CD4-positive, alpha-beta T cell treated with Interleukin-12 subunit alpha and Interleukin-12 subunit beta, for 1 hour (primary cell): ENCODE measurements around the gene PRKD3.

ENCODE experiments used
- DNase-seq: peaks from one replicate; pipeline ENCODE4 v3.0.0-alpha.2; 2020

Gene PRKD3

DNA sequence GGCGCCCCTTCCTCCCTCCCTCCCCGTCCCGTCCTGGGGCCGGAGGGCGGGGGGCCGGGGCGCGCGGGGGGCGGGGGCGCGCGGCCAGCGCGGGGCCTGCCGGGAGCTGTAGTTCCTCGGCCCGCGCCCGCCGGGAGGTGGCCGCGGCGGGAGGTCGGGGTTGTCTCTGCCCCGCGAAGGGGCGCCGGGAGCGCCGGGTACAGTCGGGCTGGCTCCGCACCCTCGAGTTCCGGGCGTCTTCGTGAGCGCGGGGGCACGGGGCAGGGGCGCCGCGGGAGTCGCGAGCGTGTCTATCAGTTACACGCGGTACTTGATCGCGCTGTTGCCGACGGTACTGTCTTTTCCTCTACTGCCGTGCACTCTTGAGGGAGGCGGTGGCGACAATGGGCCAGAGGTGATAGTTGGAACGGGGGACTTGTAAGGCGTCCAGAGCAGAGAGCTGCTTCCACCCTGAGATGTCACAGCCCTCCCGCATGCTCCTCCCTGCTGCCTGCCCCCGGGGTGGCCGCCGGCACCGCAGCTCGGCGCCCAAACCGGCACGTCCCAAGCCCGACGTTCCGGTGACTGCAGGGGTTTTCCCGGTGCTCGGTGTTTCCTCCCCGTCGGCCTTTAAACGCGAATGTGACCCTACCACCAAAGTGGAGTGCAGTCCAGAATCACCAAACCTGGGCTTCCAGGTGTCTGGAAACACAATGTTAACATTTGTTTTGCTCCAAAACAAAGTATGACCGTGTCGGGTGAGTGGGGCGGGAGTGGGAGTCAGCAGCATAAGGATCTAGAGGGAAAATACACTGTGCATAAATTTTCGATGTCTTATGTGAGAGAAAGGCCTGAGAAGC, at the start of gene PRKD3:
Gene PRKD3, minus strand, starts transcription at position 48 of the 839 bp plus-strand sequence. CDS start 8,309 bp downstream, outside the sequence.
- DNase-seq, result peak; percentile 67

DNA sequence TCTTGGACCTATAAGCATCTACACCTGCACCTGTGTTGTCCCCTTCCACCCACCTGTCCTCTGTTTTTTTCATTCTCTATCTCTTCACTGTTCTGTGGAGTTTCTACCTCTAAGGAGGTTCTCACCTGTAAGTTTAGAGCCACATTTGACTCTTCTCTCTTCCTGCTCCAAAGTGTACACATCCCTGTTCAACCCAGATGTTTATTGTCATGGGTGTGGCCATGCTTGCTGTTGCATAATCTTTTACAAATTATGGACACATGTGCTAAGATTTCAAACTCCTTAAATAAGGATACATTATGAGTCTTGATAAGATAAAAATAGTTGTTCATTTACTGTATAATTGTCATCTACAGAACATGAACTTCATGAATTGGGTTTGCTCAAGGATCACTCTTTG, 47.4 kb upstream of the PRKD3 start:
- DNase-seq, result no peak

DNA sequence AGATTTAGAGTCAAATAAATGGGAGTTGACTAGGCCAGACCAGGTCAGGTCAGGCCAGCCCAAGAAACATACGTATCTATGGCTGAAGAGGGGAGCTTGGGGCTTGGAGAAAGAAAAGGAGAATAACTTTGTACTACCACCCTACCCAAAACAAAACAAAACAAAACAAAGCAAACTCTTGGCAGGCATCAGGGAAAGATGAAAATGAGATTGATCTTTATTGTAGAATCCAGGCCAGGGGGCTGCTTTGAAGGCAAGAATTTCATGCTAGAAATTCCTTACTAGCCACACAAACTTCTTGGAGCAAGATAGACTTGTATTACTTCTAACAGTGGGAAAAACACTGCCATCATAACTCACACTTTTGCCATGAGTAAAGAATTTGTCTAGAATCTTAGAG, 46.0 kb upstream of the PRKD3 start:
- DNase-seq, result no peak

DNA sequence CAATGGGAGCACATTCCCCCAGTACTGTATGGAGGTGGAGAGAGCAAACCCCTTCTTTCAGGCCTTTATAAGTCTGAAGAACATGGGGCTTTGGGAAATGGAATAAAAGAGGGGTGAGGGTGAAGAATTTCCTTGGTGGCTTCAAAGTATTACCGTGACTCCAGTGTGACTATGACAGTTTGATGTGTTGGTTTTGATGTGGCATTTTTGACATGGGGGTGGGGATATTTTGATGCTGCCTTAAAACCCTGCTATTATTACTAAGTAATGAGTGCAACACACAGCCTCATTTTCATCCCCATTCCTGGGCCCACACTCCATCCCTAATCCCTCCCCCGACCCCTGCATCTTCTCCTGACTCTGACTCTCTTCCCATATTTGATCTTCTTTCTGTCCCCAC, 43.4 kb upstream of the PRKD3 start:
- DNase-seq, result no peak

DNA sequence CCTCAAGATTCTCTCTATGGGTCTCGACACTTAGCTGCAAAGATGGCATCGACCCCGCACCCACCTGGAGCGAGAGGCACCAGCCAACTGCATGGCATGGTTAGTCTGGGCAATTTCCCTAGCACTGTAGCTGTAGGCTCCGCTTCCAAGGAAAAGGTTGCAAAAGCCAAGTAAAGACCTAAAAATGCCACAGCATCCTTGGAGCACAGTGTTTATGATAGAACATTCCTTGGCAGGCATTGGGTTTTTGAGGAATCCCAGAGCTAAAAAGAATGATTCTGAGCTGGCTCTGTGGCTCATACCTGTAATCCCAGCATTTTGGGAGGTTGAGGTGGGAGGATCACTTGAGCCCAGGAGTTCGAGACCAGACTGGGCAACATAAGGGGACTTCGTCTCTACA, 42.7 kb upstream of the PRKD3 start:
- DNase-seq, result no peak

DNA sequence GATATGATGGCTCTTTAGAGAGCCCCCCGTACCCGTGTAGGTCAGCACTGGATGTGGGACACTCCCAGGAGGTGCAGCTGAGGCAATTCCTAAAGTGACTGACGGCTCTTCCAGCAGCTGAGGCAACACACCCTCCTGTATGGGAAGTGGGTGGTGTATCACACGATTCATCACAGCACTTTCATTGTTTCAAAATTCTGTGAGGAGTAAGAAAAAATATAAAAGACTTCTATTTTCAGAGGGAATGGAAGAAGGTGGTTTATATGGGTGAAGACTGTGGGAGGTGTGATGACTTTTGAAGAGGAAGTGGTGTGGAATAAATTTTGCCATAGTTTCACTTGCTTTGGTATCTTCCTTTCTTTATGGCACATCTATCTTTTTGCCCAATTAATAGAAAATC, 42.1 kb upstream of the PRKD3 start:
- no peak for DNase-seq

DNA sequence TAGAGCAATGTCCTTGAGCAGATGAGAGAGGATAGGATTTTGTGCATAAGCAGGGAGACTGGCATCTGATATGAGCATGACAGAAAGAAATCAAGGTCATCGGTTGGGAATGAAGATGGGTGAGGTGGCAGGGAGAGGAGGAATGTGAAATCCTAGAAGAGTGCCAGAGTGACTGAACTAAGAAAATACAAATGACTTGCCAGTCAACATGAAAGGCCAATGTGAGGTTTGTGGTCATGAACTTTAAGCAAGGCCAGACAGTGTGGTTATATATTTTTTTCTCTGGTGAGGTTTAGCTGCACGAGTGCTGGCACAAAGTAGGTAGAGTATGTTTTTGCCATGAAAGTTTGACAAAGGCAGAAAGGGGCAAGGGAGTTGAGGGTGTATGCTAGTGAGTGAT, 41.0 kb upstream of the PRKD3 start:
- DNase-seq, result no peak

DNA sequence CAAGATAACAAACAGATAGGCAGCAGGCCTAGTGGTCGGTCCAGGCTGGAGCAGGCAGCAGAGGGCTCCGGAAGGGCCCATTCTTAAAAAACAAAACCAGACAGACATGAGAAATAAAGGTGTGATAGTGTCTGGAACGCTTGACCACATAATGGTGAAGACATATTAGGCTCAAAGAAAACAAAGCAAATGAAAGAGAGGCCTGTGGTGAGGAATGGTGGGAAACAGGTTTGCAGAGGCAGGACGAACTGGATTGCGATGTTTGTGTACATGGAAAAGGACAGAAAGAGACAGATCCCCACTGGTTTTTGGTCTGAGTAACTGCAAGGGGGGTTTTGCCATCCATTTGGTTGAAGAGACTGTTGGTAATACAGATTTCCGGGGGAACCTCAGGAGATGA, 39.7 kb upstream of the PRKD3 start:
- DNase-seq, result no peak

DNA sequence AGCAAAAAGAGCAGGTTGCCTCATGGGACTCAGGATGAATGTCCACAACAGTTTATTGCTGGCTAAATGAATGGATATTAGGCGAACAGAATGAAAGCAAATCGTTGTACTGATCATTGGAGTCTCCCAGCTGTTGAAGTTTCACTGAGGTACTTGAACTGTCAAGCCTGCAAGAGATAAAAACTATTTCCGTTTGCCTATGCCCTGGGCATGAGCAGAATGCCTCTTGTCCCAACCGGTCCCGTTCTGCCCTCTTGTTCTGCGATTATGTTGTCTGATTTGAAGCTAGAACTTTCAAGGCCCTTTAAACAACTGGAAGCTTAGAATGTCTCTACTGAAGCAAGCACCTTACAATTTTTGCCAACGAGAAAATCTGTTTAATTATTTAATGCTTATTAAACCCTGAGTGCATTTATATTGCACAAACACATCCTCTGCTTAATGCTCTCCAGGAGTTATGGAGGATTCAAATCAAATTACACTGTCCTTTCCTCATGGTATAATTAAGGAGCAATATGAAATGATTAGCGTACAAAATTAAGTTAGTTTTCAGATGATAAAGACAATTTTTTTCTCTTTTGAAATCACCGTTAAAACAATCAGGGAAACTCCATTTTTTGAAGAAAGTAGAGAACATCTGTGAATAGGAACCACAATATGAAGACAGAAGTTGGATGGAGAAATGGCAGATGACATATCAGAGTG, 37.5 kb upstream of the PRKD3 start:
- no peak for DNase-seq

DNA sequence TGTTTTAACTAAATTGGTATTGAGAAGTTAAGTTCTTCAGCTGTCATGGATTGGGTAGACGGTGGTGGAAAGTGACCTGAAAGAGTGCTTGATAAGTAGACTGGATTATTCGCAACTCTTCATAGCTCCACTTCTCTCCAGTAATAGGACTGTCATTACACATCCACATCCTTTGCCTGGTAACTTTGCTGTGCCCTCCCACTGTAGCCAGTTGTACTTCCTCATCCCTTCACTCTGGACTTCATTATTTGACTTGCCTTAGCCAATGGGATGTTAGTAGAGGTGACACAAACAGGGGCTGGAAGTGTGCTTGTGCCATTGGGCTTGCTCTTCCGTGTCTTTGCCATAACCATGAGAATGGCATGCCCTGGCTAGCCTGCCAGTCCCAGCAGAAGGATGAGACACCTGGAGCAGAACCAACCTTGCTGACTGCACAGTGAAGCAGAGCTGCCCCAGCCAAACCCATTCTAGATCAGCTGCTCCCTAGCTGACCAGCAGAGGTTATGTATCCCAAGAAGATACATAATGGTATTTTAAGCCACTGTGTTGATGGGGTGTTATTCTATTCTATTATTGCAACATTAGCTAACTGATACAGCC, 36.7 kb upstream of the PRKD3 start:
- DNase-seq, result no peak

DNA sequence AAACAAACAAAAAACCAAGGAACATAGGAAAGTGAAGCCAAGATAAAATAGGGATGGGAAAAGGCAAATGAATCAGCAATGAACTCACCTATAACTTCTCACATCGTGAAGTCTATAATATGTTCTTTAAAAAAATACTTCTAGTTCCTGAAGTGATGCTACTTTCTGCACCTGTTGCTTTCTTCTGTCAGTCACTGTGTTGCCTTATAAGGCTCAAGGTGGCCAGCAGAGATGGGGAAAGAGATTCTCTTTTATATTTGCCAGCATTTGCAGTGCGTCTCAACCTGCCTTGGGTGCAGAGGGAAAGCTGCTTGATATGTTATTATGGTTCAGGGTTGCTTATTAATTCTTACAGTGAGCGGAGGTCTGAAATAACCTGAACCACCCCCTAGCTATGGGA, 33.8 kb upstream of the PRKD3 start:
- no peak for DNase-seq

DNA sequence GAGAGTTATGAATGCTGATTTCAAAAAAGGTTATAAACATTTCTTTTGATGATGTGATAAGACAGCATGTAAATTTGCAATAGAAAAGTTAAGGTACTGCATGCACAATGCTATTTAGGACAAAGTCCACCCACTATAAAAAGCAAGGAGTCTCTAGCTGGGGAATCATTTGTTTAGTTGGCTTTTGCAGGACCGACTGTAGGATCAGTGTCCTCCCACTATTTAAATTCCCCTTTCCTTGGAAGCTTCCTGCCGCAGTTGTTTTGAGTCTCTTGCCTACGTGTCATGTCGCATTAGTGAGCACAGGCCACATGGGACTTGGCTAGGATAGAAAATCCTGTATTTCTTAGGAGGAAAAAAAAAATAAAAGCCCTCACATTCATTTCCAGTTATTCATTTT, 32.9 kb upstream of the PRKD3 start:
- DNase-seq, result no peak

DNA sequence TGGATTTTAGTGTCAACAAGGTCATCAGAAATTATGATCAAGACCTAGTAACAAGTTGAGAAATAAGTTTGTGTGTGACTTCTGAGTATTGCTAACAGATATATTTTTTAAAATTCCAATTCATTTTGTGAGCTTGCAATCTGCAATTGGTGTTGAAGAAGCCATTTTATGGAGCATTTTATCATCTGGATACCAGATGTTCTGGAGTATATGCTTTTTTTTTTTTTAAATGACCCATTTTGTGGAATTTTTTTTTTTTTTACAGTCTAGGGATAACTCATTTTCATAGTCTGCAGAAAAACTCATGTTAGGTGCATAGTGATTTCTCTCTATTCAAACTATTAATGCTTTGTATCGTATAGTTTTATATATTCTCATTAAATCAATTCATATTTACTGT, 32.4 kb upstream of the PRKD3 start:
- DNase-seq, result no peak

DNA sequence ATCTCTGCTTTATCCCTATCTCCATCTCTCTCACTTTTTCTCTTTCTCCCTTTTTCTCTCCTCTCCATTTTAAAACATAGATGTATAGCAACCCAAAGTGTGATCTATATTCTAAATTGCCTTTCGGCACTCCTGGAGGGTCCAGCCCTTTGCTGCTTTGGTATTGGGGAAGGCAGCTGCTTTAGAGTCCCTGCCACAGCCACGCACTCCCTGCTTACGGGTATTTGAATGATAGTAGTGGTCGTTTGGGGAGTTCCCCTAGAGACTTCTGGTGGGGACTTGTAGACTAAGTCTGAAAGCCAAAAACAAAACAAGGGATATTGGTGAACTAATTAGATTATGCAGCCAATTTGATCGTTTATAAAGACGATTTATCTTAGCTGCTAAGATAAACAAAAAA, 31.7 kb upstream of the PRKD3 start:
- no peak for DNase-seq

DNA sequence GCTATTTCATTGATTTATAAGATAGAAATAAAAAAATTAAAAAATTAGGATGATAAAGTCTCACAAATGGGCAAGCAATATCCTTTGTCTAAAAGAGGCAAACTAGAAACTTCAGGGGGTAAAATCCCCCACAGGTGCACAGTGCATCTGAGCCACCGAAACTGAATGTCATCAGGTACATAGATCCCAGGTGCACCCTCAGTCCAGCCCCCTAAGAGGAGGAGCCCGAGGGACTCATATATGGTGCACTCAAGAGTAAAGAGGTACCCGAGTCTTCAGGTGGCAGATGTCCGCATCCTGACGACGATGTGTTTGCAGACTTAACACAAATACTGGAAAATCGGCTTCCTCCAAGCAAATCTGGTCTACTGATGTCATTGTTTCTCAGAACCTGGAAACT, 31.1 kb upstream of the PRKD3 start:
- no peak for DNase-seq

DNA sequence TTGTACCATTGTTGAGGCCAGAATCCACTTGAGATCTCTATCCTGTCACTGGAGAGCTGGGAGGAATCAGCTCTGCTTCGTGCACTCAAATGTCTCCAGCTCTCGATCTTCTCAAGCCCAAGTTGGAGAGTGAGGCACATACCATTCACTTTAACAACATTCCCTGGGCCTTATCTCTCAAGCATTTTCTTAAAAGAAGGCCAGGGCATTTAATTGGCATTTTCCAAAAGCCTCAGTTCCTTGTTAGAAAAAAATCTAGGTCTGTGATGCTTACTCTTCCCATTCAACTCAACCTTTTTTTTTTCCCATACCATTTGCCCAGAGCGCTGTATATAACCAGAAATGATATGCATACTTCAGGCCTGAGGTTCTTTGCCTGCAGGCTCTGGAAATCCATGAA, 29.9 kb upstream of the PRKD3 start:
- no peak for DNase-seq

DNA sequence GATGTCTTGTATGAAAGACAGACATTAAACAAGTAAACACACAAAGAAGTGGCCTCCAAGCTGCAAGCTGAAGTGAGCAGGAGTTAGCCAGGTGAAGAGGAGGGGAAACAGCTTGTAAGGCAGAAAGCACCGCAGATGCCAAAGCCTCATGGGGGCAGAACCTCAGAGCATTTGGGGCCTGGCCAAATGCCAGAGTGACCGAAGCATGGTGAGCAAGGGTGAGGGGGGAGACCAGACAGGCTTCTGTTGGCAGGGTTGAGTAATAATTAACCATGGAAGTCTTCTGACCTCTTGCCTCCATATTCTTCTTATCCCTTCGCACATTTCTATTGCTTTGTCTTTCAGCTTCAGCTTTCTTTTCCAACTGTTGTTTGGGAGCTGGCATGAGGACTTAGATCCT, 25.4 kb upstream of the PRKD3 start:
- DNase-seq, result no peak

DNA sequence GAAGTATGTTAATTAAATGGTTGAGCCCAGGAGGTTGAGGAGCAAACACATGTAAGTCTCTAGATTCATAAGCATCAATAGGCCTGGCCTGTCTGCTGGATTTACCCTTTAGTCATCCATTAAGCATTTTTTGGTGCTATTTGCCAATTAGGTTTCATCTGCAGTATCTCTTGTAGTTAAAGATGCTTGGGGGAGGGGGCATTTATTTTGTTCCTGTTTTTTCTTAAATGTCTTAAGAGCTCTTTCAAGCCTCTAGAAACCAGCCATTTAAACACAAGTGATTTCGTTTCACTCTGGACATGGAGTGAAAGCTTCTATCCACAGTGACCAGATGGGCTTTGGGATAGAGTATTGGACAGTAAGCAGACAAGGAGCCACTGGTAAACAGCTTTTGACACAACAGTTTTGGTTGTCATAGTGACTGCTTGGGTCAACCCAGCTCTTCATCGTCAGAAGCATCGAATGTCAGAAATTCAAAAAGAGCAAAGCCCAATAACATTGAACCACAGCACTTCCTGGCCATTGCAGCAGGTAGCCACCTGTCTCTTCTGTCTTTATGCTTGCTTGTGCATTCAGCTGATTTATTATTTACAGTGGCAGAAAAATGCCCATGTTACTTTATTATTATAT, 24.7 kb upstream of the PRKD3 start:
- no peak for DNase-seq

DNA sequence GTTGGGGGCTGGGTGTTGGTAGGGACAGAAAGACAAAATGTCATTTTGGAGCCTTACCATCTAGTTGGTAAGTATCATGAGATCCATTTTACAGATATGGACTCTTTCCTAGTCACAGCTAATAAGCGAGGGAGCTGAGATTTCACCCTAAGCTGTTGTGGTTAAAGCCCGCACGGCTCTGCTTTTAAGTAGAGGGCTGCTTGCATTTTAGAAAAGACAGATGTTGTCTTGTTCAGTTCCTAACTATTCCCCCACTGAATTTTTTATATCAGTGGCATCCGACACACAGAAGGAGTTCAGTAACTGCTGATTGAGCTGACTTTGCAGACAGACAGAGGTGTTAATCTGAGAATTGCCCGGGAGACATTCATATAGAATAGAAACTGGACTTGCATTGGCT, 23.5 kb upstream of the PRKD3 start:
- DNase-seq, result no peak

DNA sequence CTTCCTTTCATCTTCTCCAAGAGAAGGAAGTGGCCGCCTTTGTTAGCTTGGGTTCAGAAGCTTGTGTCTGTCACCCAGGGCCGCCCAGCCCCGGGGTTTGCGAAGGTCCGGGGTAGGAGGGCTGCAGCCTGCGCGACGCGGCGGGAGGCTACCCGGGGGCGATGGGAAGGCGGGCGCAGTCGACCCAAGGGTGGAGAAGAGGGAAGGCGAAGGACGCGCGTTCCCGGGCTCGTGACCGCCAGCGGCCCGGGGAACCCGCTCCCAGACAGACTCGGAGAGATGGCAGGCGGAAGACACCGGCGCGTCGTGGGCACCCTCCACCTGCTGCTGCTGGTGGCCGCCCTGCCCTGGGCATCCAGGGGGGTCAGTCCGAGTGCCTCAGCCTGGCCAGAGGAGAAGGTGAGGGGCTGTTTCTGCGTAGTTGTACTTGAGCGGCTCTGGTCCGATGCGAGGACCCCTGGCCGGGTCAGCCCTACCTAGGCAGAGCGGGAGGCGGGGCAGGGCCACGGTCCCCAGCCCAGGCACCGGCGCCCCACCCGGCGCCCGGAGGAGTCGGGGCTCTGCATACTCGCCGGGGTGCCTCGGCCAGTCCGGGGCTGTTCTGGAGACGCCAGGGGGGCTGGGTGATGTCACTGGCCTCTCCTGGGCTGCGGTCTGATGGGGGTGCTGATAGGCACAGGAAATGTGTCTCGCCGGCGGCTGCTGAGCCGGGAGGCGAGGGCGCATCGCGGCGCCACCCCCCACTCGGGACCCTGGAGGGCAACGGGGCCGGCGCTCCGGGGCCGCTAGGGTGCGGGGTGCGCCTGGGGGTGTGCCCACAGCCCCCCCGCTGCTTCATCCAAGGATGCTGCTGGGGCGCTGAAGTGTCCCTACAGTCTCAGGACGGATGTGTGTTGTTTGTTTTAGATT, 20.1 kb upstream of the PRKD3 start, which contains the start of gene QPCT:
Gene QPCT, plus strand, starts transcription at position 178 of the 909 bp plus-strand sequence. Its CDS starts 102 bp downstream, at position 280.
- DNase-seq, result peak; percentile 81

DNA sequence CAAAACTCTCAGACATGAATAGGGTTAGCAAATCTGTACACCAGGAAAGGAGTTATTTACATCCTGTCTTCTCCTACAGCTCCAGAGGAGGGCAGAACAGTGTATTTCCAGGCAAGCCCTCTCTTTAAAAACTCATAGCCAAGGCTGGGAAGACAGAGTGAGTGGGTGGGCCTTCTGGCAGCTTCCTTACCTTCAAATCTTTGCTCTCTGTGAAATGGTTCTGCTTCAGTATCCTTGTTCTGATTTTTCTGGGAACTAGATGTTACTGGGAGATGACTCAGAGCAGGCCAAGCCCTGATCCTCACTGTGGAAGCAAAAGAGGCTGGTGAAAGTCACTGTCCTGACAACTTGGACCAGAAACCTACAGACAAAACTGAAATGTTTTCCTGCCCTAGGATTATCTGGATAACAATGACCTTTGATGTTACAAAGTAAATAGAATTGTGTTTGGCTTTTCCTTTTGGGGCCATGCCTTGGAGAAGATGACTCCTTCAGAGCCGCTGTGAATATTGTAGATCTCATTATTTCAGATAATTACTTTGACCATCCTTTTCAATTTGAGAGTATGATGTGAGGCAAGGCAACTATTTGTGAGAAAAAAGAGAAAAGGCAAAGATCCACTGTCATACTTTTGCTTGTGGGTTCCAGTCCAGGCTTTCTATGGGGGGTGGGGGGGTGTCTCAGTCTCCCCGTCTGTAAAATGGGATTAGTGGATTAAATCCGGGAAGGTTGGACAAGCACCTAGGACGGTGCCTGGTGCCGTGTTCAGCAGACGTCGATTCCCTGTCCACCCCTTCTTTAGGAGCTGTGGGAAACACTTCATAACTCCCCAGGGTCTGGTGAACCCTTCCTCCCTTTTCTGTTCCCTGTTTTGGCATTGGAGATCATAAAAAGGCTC, 19.2 kb upstream of the PRKD3 start:
- no peak for DNase-seq
